Upper lobe of left lung (tissue), 4 donors: ENCODE results near the gene PDGFD.

Experiments
- CTCF ChIP-seq, 6 experiments: fragments of 450-650 bp in 4 of 6; fragments of 200-600 bp in 2 of 6; sonication (generic) in 2 of 6; IDR thresholded peaks; one replicate each; pipeline ENCODE4 v1.5.1; 2016 to 2019; ENCODE audit warnings: antibody characterized with exemption in 6 of 6
- POLR2AphosphoS5 ChIP-seq, 2 donors: sonication (generic); formaldehyde crosslinking; IDR thresholded peaks; one replicate each; pipeline ENCODE4 v1.5.1; 2017; ENCODE audit warnings: antibody characterized with exemption in 2 of 2

- no peak for TF ChIP-seq POLR2AphosphoS5 (IDR thresholded peaks at IDR 0.05)
- TF ChIP-seq CTCF (IDR thresholded peaks at IDR 0.05) = no peak
Observed at GRCh38 chr11:104049116-104049515, 114.8 kb downstream of the PDGFD start.
